SK-N-SH treated with all-trans-retinoic acid at 6 μM for 48 hours (cell line): Measurements from ENCODE around the gene DHCR24.

ENCODE experiments used
- ATAC-seq: fragments of 200-7000 bp; cut with Tn5 transposase; 3 replicates; pipeline ENCODE4 v1.9.1; 2020; ENCODE audit warnings: mild to moderate bottlenecking, moderate library complexity
- ARNTL ChIP-seq: fragments of 450-650 bp; formaldehyde crosslinking; IDR thresholded peaks from 2 replicates; pipeline ENCODE4 v1.5.0; 2020; ENCODE audit warnings: low read depth, mild to moderate bottlenecking, moderate library complexity, borderline replicate concordance
- CREB5 ChIP-seq: fragments of 250-450 bp; sonication (Bioruptor Pico); IDR thresholded peaks from 2 replicates; pipeline ENCODE4 v1.5.1; 2020; ENCODE audit warnings: low read depth, mild to moderate bottlenecking, moderate library complexity
- CSDC2 ChIP-seq: fragments of 250-450 bp; sonication (Bioruptor Pico); IDR thresholded peaks from 2 replicates; pipeline ENCODE4 v1.5.0; 2020; ENCODE audit warnings: mild to moderate bottlenecking, moderate library complexity
- CSRNP3 ChIP-seq: fragments of 250-450 bp; sonication (Bioruptor Pico); IDR thresholded peaks from 2 replicates; pipeline ENCODE4 v1.5.1; 2021; ENCODE audit warnings: mild to moderate bottlenecking, moderate library complexity
- ESRRG ChIP-seq: fragments of 250-450 bp; sonication (Bioruptor Pico); IDR thresholded peaks from 2 replicates; pipeline ENCODE4 v1.6.1; 2021; ENCODE audit warnings: mild to moderate bottlenecking
- GLIS3 ChIP-seq: fragments of 250-450 bp; sonication (Bioruptor Pico); IDR thresholded peaks from 2 replicates; pipeline ENCODE4 v1.5.0; 2020; ENCODE audit warnings: mild to moderate bottlenecking, moderate library complexity
- ISL1 ChIP-seq: fragments of 250-450 bp; sonication (Bioruptor Pico); IDR thresholded peaks from 2 replicates; pipeline ENCODE4 v2.1.2; 2022; ENCODE audit warnings: mild to moderate bottlenecking, moderate library complexity
- OSR1 ChIP-seq: fragments of 250-450 bp; sonication (Bioruptor Pico); IDR thresholded peaks from 2 replicates; pipeline ENCODE4 v1.8.0; 2022; ENCODE audit warnings: moderate library complexity, mild to moderate bottlenecking, inconsistent platforms
- PATZ1 ChIP-seq: fragments of 250-450 bp; sonication (Bioruptor Pico); IDR thresholded peaks from 2 replicates; pipeline ENCODE4 v1.8.0; 2020; ENCODE audit warnings: mild to moderate bottlenecking, moderate library complexity, borderline replicate concordance
- POU6F1 ChIP-seq: fragments of 250-450 bp; sonication (Bioruptor Pico); IDR thresholded peaks from 2 replicates; pipeline ENCODE4 v1.8.0; 2021; ENCODE audit warnings: low read depth, mild to moderate bottlenecking, moderate library complexity, borderline replicate concordance
- PPARA ChIP-seq: fragments of 250-450 bp; sonication (Bioruptor Pico); IDR thresholded peaks from 2 replicates; pipeline ENCODE4 v1.5.0; 2020; ENCODE audit warnings: mild to moderate bottlenecking, borderline replicate concordance
- RARB ChIP-seq: fragments of 250-450 bp; sonication (Bioruptor Pico); IDR thresholded peaks from 2 replicates; pipeline ENCODE4 v1.8.0; 2021; ENCODE audit warnings: mild to moderate bottlenecking, moderate library complexity
- SNAI2 ChIP-seq: fragments of 250-450 bp; sonication (Bioruptor Pico); IDR thresholded peaks from 2 replicates; pipeline ENCODE4 v1.5.0; 2020; ENCODE audit warnings: mild to moderate bottlenecking, moderate library complexity
- TCF4 ChIP-seq: fragments of 250-450 bp; sonication (Bioruptor Pico); IDR thresholded peaks from 2 replicates; pipeline ENCODE4 v1.8.0; 2021; ENCODE audit warnings: mild to moderate bottlenecking, moderate library complexity, borderline replicate concordance
- TOX ChIP-seq: fragments of 250-450 bp; sonication (Bioruptor Pico); IDR thresholded peaks from 2 replicates; pipeline ENCODE4 v1.8.0; 2021; ENCODE audit warnings: mild to moderate bottlenecking, moderate library complexity, borderline replicate concordance
- TSHZ2 ChIP-seq: fragments of 250-450 bp; sonication (Bioruptor Pico); IDR thresholded peaks from 2 replicates; pipeline ENCODE4 v1.5.0; 2020; ENCODE audit warnings: mild to moderate bottlenecking, moderate library complexity
- ZC3H10 ChIP-seq: fragments of 250-450 bp; sonication (Bioruptor Pico); IDR thresholded peaks from 2 replicates; pipeline ENCODE4 v1.5.1; 2021; ENCODE audit warnings: mild to moderate bottlenecking, moderate library complexity
- ZFP3 ChIP-seq: fragments of 250-450 bp; sonication (Bioruptor Pico); IDR thresholded peaks from 2 replicates; pipeline ENCODE4 v1.5.0; 2020; ENCODE audit warnings: mild to moderate bottlenecking, moderate library complexity
- ZFP30 ChIP-seq: fragments of 450-650 bp; formaldehyde crosslinking; IDR thresholded peaks from 2 replicates; pipeline ENCODE4 v1.5.0; 2022; ENCODE audit warnings: mild to moderate bottlenecking, moderate library complexity
- ZNF565 ChIP-seq: fragments of 450-650 bp; formaldehyde crosslinking; conservative IDR thresholded peaks from 2 replicates; pipeline ENCODE4 v1.5.0; 2020; ENCODE audit warnings: low read depth, mild to moderate bottlenecking, moderate library complexity
- ZNF70 ChIP-seq: fragments of 450-650 bp; formaldehyde crosslinking; IDR thresholded peaks from 2 replicates; pipeline ENCODE4 v1.5.0; 2020; ENCODE audit warnings: mild to moderate bottlenecking, moderate library complexity
- ZNF8 ChIP-seq: fragments of 450-650 bp; formaldehyde crosslinking; IDR thresholded peaks from 2 replicates; pipeline ENCODE4 v1.5.0; 2020; ENCODE audit warnings: mild to moderate bottlenecking, moderate library complexity

DHCR24 gene

GRCh38 chr1:54863267-54863665 lies 23.7 kb downstream of the DHCR24 start:
- no peak for TF ChIP-seq RARB (CRISPR knock-in tag)
- TF ChIP-seq CSRNP3 (CRISPR knock-in tag) = no peak
- TF ChIP-seq CSDC2 (CRISPR knock-in tag) = no peak
- TF ChIP-seq ZC3H10 (CRISPR knock-in tag) = no peak
- TF ChIP-seq ISL1 (CRISPR knock-in tag) = no peak
- TF ChIP-seq ZNF8 = no peak
- TF ChIP-seq ZFP30 (CRISPR knock-in tag) = no peak
- TF ChIP-seq ESRRG (CRISPR knock-in tag) = no peak
- TF ChIP-seq ZNF70 (CRISPR knock-in tag) = no peak
- no peak for TF ChIP-seq SNAI2 (CRISPR knock-in tag)
- TF ChIP-seq ZFP3 (CRISPR knock-in tag) = no peak
- TF ChIP-seq PPARA (CRISPR knock-in tag) = no peak
- TF ChIP-seq OSR1 = no peak
- TF ChIP-seq ZNF565 = no peak
- TF ChIP-seq TCF4 (CRISPR knock-in tag) = no peak
- TF ChIP-seq ARNTL (CRISPR knock-in tag) = no peak
- TF ChIP-seq POU6F1 (CRISPR knock-in tag) = no peak
- ATAC-seq = no peak

GRCh38 chr1:54861070-54861761 lies 25.8 kb downstream of the DHCR24 start:
- TF ChIP-seq CREB5 (CRISPR knock-in tag) (no peak), TSHZ2 (CRISPR knock-in tag) (no peak), ESRRG (CRISPR knock-in tag) (no peak), TOX (CRISPR knock-in tag) (no peak), ZFP3 (CRISPR knock-in tag) (no peak), CSRNP3 (CRISPR knock-in tag) (no peak), GLIS3 (CRISPR knock-in tag) (no peak), ZNF565 (no peak), ZNF8 (no peak), RARB (CRISPR knock-in tag) (no peak), TCF4 (CRISPR knock-in tag) (no peak)
- ATAC-seq = peak; percentile 23

- ATAC-seq = no peak
- TF ChIP-seq ARNTL (CRISPR knock-in tag) (no peak), CREB5 (CRISPR knock-in tag) (no peak), ISL1 (CRISPR knock-in tag) (no peak), ZC3H10 (CRISPR knock-in tag) (no peak), TCF4 (CRISPR knock-in tag) (no peak), ZFP30 (CRISPR knock-in tag) (no peak), TOX (CRISPR knock-in tag) (no peak), OSR1 (no peak), CSRNP3 (CRISPR knock-in tag) (no peak), GLIS3 (CRISPR knock-in tag) (no peak), ZNF565 (no peak), PATZ1 (CRISPR knock-in tag) (no peak)
These were observed 27.1 kb downstream of the DHCR24 start for GRCh38 chr1:54859700-54860391.
